Peyer's patch (tissue), 4 donors: ENCODE results near the gene MSI1.

Source experiments
- CTCF ChIP-seq, 6 experiments: fragments of 450-650 bp in 4 of 6; fragments of 200-600 bp in 2 of 6; sonication (generic) in 1 of 6; IDR thresholded peaks; one replicate each; pipeline ENCODE4 v1.5.1; 2017 to 2019; ENCODE audit warnings: antibody characterized with exemption in 6 of 6, mild to moderate bottlenecking in 3 of 6, moderate library complexity in 1 of 6
- POLR2A ChIP-seq, 2 donors: fragments of 450-650 bp; IDR thresholded peaks; one replicate each; pipeline ENCODE4 v1.5.1; 2017; ENCODE audit warnings: antibody characterized with exemption in 2 of 2, mild to moderate bottlenecking in 2 of 2, moderate library complexity in 2 of 2

- TF ChIP-seq CTCF (IDR thresholded peaks at IDR 0.05) (no peak), POLR2A (IDR thresholded peaks at IDR 0.05) (no peak)
Measured at GRCh38 chr12:120323772-120324171, 45.2 kb downstream of the MSI1 start.
